ENCODE measurements around the gene IGSF6. TPM values are rescaled to one million over a fixed set of nuclear protein-coding genes. Genes with fewer than 3 reads are reported as not detected.
A peak's percentile ranks its signal among the peaks of the same experiment; 100 is the strongest.

IGSF6 gene
- total and polyA plus RNA-seq, 2 donors (not counting 1 experiment from before 2014, with no cell fraction given) = 0.33 to 1.3 TPM

DNA sequence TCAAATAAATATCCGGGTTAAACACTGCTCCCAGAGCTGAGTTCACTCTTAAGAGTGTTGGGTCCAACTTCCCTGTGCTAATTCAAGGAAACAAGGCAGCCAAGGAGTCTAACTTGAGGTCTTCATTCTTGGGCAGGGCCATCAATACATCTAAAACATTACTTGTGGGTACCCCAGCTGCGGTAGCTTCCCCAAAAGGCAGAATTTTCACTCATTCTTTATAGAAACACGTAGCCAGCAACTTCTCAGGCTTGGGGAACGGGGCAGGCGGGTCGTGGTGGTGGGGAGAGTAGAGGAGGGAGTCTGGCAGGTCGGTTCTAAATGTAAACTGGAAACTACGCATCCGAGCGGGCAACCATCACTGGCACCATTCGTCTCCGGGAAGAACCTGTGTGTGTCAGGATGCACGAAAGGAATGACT lies 53.7 kb downstream of the IGSF6 start:
- WGBS (ENCODE audit: insufficient coverage) = 3% methylated on average over 11 of the region's 13 CpGs
- no peak for DNase-seq
- intact Hi-C loops (cut with micrococcal nuclease) = loop anchor here (1.0 to 2.0 kb wide), 5 partner anchors 49 to 590 kb away; partner anchors contain the start of gene UQCRC2

DNA sequence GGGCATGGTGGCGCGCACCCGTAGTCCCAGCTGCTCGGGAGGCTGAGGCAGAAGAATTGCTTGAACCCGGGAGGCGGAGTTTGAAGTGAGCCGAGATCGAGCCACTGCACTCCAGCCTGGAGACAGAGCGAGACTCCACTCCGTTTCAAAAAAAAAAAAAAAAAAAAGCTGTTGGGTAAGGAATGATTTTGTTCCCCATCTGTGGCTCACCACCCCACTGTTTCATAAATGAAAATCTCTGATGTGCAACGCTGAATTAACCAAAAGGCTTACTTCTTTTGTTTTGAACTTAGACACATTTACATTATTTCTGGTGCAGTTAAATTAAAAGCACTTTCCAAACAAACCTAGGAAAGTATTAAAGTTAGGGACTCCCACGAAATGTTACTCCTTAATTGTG lies 54.2 kb downstream of the IGSF6 start:
- ChIA-PET CTCF (interaction anchor here (0.7 to 1.6 kb wide), 3 partner anchors 41 to 106 kb away, joined by 3 to 9 read pairs (median 5); no protein-coding TSS in a partner anchor), POLR2A (interaction anchor here (0.6 kb wide), 2 partner anchors 110 to 224 kb away, joined by 4 to 10 read pairs; no protein-coding TSS in a partner anchor)
- Histone ChIP-seq H3K9me3 (ENCODE audit: control extremely low read depth in 1 of 3, control insufficient read depth in 2 of 3, insufficient read depth in 1 of 3, low read length in 2 of 3) (no peaks in the 10 kb centered on the region), H3K27ac (ENCODE audit: low read length in 2 of 2) (peak overlapping the region; percentile 83 to 91), H3K9ac (ENCODE audit: low read length) (no peak overlapping the region), H3K36me3 (replicated peaks in 1 of 2; ENCODE audit: control extremely low read depth in 1 of 2, control insufficient read depth in 1 of 2, extremely low read depth in 1 of 2, insufficient read depth in 2 of 2, low read length in 1 of 2) (no peaks in the 10 kb centered on the region), H3K4me1 (ENCODE audit: control insufficient read depth in 2 of 2, insufficient read depth in 2 of 2, low read length in 2 of 2) (peaks cover 13 to 17% of the 10 kb centered on the region in 2 donors), H3K4me3 (ENCODE audit: control extremely low read depth in 1 of 5, extremely low read depth in 1 of 5, insufficient read depth in 1 of 5, low read depth in 2 of 5, low read length in 4 of 5) (peak overlapping the region in 1 of 5 experiments; percentile 70), H4K20me1 (ENCODE audit: control insufficient read depth, insufficient read depth, low read length, poor library complexity, severe bottlenecking) (no peaks in the 10 kb centered on the region), H3K4me2 (replicated peaks; ENCODE audit: low read depth, low read length, poor library complexity, severe bottlenecking) (peak overlapping the region; percentile 94), H3K79me2 (ENCODE audit: control insufficient read depth, insufficient read depth, low read length) (peaks cover 27% of the 10 kb centered on the region), H3K27me3 (replicated peaks in 1 of 4; ENCODE audit: control extremely low read depth in 1 of 4, control insufficient read depth in 3 of 4, insufficient read depth in 4 of 4, low read length in 3 of 4) (no peaks in the 10 kb centered on the region), H2AFZ (ENCODE audit: insufficient read depth, low read depth, low read length, poor library complexity, severe bottlenecking) (peak overlapping the region; percentile 96)
- DNase-seq (no peak), ATAC-seq (ENCODE audit: low read depth) (no peak)
- TF ChIP-seq, protein P1, sequence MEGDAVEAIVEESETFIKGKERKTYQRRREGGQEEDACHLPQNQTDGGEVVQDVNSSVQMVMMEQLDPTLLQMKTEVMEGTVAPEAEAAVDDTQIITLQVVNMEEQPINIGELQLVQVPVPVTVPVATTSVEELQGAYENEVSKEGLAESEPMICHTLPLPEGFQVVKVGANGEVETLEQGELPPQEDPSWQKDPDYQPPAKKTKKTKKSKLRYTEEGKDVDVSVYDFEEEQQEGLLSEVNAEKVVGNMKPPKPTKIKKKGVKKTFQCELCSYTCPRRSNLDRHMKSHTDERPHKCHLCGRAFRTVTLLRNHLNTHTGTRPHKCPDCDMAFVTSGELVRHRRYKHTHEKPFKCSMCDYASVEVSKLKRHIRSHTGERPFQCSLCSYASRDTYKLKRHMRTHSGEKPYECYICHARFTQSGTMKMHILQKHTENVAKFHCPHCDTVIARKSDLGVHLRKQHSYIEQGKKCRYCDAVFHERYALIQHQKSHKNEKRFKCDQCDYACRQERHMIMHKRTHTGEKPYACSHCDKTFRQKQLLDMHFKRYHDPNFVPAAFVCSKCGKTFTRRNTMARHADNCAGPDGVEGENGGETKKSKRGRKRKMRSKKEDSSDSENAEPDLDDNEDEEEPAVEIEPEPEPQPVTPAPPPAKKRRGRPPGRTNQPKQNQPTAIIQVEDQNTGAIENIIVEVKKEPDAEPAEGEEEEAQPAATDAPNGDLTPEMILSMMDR (IDR thresholded peaks at IDR 0.05) = no peak
- no peak for TF ChIP-seq EZH2 (IDR thresholded peaks at IDR 0.05; ENCODE audit: borderline replicate concordance, insufficient read depth, low read depth, low read length, poor library complexity, severe bottlenecking)
- 87% methylated on average over 3 of the region's 12 CpGs for WGBS (ENCODE audit: insufficient coverage)
- Mint-ChIP-seq H3K27ac (peak overlapping the region; percentile 92), H3K4me3 (peak overlapping the region; percentile 87), H3K4me1 (peaks cover 31% of the 10 kb centered on the region), H3K9me3 (ENCODE audit: insufficient read depth) (no peaks in the 10 kb centered on the region), H3K27me3 (peaks cover 4% of the 10 kb centered on the region)
- intact Hi-C loops (cut with micrococcal nuclease) = loop anchor here (2.0 kb wide), 3 partner anchors 59 to 591 kb away; partner anchors contain the start of gene UQCRC2

More for the DNA sequence above, 53.7 kb downstream of the IGSF6 start:
- Histone ChIP-seq H3K4me2 (replicated peaks; ENCODE audit: low read depth, low read length, poor library complexity, severe bottlenecking) (peak overlapping the region; percentile 94), H3K36me3 (replicated peaks in 1 of 2; ENCODE audit: control extremely low read depth in 1 of 2, control insufficient read depth in 1 of 2, extremely low read depth in 1 of 2, insufficient read depth in 2 of 2, low read length in 1 of 2) (no peaks in the 10 kb centered on the region), H3K79me2 (ENCODE audit: control insufficient read depth, insufficient read depth, low read length) (peaks cover 32% of the 10 kb centered on the region), H3K9me3 (ENCODE audit: control extremely low read depth in 1 of 3, control insufficient read depth in 2 of 3, insufficient read depth in 1 of 3, low read length in 2 of 3) (no peaks in the 10 kb centered on the region), H3K27ac (ENCODE audit: low read length in 2 of 2) (peak overlapping the region; percentile 83 to 91), H4K20me1 (ENCODE audit: control insufficient read depth, insufficient read depth, low read length, poor library complexity, severe bottlenecking) (peaks cover 3% of the 10 kb centered on the region), H3K27me3 (replicated peaks in 1 of 4; ENCODE audit: control extremely low read depth in 1 of 4, control insufficient read depth in 3 of 4, insufficient read depth in 4 of 4, low read length in 3 of 4) (no peaks in the 10 kb centered on the region), H2AFZ (ENCODE audit: insufficient read depth, low read depth, low read length, poor library complexity, severe bottlenecking) (peak overlapping the region; percentile 96), H3K4me1 (ENCODE audit: control insufficient read depth in 2 of 2, insufficient read depth in 2 of 2, low read length in 2 of 2) (peaks cover 13 to 17% of the 10 kb centered on the region in 2 donors), H3K4me3 (ENCODE audit: control extremely low read depth in 1 of 5, extremely low read depth in 1 of 5, insufficient read depth in 1 of 5, low read depth in 2 of 5, low read length in 4 of 5) (peak overlapping the region; percentile 50 to 95 (median 79)), H3K9ac (ENCODE audit: low read length) (peak overlapping the region; percentile 79)
- Mint-ChIP-seq H3K27me3 (no peaks in the 10 kb centered on the region), H3K4me1 (peaks cover 34% of the 10 kb centered on the region), H3K4me3 (peak overlapping the region; percentile 87), H3K9me3 (ENCODE audit: insufficient read depth) (no peaks in the 10 kb centered on the region), H3K27ac (peak overlapping the region; percentile 92)
- ChIA-PET CTCF (interaction anchor here (1.4 to 1.6 kb wide), 3 partner anchors 40 to 58 kb away, joined by 3 to 9 read pairs (median 5); no protein-coding TSS in a partner anchor), POLR2A (interaction anchor here (0.6 kb wide), 2 partner anchors 109 to 223 kb away, joined by 4 to 10 read pairs; no protein-coding TSS in a partner anchor)
- no peak for ATAC-seq (ENCODE audit: low read depth)
- TF ChIP-seq EZH2 (IDR thresholded peaks at IDR 0.05; ENCODE audit: borderline replicate concordance, insufficient read depth, low read depth, low read length, poor library complexity, severe bottlenecking) = no peak
- TF ChIP-seq, protein P1 (IDR thresholded peaks at IDR 0.05) = no peak

Measured in B cell (primary cell).